ENCODE measurements around the gene SYNGR2. TPM values are rescaled to one million over a fixed set of nuclear protein-coding genes. Genes with fewer than 3 reads are reported as not detected.
A peak's percentile ranks its signal among the peaks of the same experiment; 100 is the strongest.

Gene SYNGR2
- total RNA-seq, 2 donors from 2014 or later = 39.2 to 39.6 TPM

- WGBS, 2 experiments (ENCODE audit: insufficient coverage in 1 of 2, insufficient read length in 1 of 2) = 37 to 45% methylated on average over 7 to 38 of the region's 38 CpGs
- Histone ChIP-seq H3K9me3 (ENCODE audit: control insufficient read depth, low read length) (no peaks in the 10 kb centered on the region), H3K9ac (ENCODE audit: extremely low read depth, low read length, poor library complexity, severe bottlenecking) (no peak overlapping the region), H3K36me3 (ENCODE audit: control insufficient read depth, insufficient read depth, low read length) (no peaks in the 10 kb centered on the region), H3K4me1 (ENCODE audit: control insufficient read depth, insufficient read depth, low read length) (peaks cover under 1% of the 10 kb centered on the region), H3K27me3 (ENCODE audit: control insufficient read depth, insufficient read depth, low read length, poor library complexity, severe bottlenecking) (peaks cover 7% of the 10 kb centered on the region), H3K27ac (ENCODE audit: low read depth, low read length) (no peak overlapping the region), H3K4me3 (ENCODE audit: low read length) (no peak overlapping the region)
- H3K4me3 Mint-ChIP-seq = peak overlapping the region; percentile 44
- no peaks in the 10 kb centered on the region for H3K36me3 Mint-ChIP-seq (ENCODE audit: low read depth)
- DNase-seq = peak; percentile 90
- TF ChIP-seq CTCF (conservative IDR thresholded peaks at IDR 0.05) = peak; percentile 18
- H3K27me3 Mint-ChIP-seq (ENCODE audit: insufficient read depth) = peaks cover 24% of the 10 kb centered on the region
- H3K4me1 Mint-ChIP-seq = peaks cover 18% of the 10 kb centered on the region
- H3K27ac Mint-ChIP-seq = no peak overlapping the region
- H3K9me3 Mint-ChIP-seq = no peaks in the 10 kb centered on the region
Measured at GRCh38 chr17:78132084-78132676, 36.2 kb upstream of the SYNGR2 start.

- no peaks in the 10 kb centered on the region for H3K4me1 ChIP-seq (ENCODE audit: control insufficient read depth, insufficient read depth, low read length)
- no peak overlapping the region for H3K27ac ChIP-seq (ENCODE audit: low read depth, low read length)
- H3K4me3 ChIP-seq (ENCODE audit: low read length) = no peak overlapping the region
- Mint-ChIP-seq H3K4me3 (peak overlapping the region; percentile 44), H3K27ac (no peak overlapping the region), H3K4me1 (peaks cover 16% of the 10 kb centered on the region), H3K27me3 (ENCODE audit: insufficient read depth) (peaks cover 24% of the 10 kb centered on the region), H3K9me3 (no peaks in the 10 kb centered on the region), H3K36me3 (ENCODE audit: low read depth) (no peaks in the 10 kb centered on the region)
- H3K9me3 ChIP-seq (ENCODE audit: control insufficient read depth, low read length) = no peaks in the 10 kb centered on the region
- no peaks in the 10 kb centered on the region for H3K36me3 ChIP-seq (ENCODE audit: control insufficient read depth, insufficient read depth, low read length)
- DNase-seq = peak; percentile 69
- H3K27me3 ChIP-seq (ENCODE audit: control insufficient read depth, insufficient read depth, low read length, poor library complexity, severe bottlenecking) = peaks cover 7% of the 10 kb centered on the region
- no peak for TF ChIP-seq CTCF (conservative IDR thresholded peaks at IDR 0.05)
- H3K9ac ChIP-seq (ENCODE audit: extremely low read depth, low read length, poor library complexity, severe bottlenecking) = no peak overlapping the region
- 92 to 95% methylated on average over 7 to 9 of the region's 9 CpGs for WGBS, 2 experiments (ENCODE audit: insufficient coverage in 1 of 2, insufficient read length in 1 of 2)
Measured at GRCh38 chr17:78132767-78133178, 35.6 kb upstream of the SYNGR2 start.

- Histone ChIP-seq H3K27me3 (ENCODE audit: control insufficient read depth, insufficient read depth, low read length, poor library complexity, severe bottlenecking) (peaks cover 7% of the 10 kb centered on the region), H3K27ac (ENCODE audit: low read depth, low read length) (no peak overlapping the region), H3K4me1 (ENCODE audit: control insufficient read depth, insufficient read depth, low read length) (no peaks in the 10 kb centered on the region), H3K9ac (ENCODE audit: extremely low read depth, low read length, poor library complexity, severe bottlenecking) (no peak overlapping the region), H3K9me3 (ENCODE audit: control insufficient read depth, low read length) (no peaks in the 10 kb centered on the region), H3K36me3 (ENCODE audit: control insufficient read depth, insufficient read depth, low read length) (no peaks in the 10 kb centered on the region), H3K4me3 (ENCODE audit: low read length) (no peak overlapping the region)
- Mint-ChIP-seq H3K4me3 (no peak overlapping the region), H3K4me1 (peaks cover 16% of the 10 kb centered on the region), H3K27ac (no peak overlapping the region), H3K27me3 (ENCODE audit: insufficient read depth) (peaks cover 24% of the 10 kb centered on the region), H3K36me3 (ENCODE audit: low read depth) (no peaks in the 10 kb centered on the region), H3K9me3 (no peaks in the 10 kb centered on the region)
- TF ChIP-seq CTCF (conservative IDR thresholded peaks at IDR 0.05) = no peak
- DNase-seq = peak; percentile 64
- 92 to 93% methylated on average over 17 to 30 of the region's 30 CpGs for whole genome bisulfite sequencing, 2 experiments (ENCODE audit: insufficient coverage in 1 of 2, insufficient read length in 1 of 2)
Measured at GRCh38 chr17:78133179-78133951, 35.0 kb upstream of the SYNGR2 start.
